Mesendoderm (in vitro differentiated cells): ENCODE measurements around the gene PSEN2.

Experiments used
- DNase-seq: peaks from one replicate; pipeline ENCODE4 v3.0.0; 2013
- H2AK5ac ChIP-seq: 2 replicates; pipeline ENCODE4 v1.6.1; 2013; ENCODE audit warnings: low read length, inconsistent platforms
- H2BK120ac ChIP-seq: 2 replicates; pipeline ENCODE4 v1.6.1; 2013; ENCODE audit warnings: low read depth, mild to moderate bottlenecking, low read length, moderate library complexity, mixed read lengths
- H2BK15ac ChIP-seq: replicated peaks from 2 replicates; pipeline ENCODE4 v1.6.1; 2013; ENCODE audit warnings: low read depth, mild to moderate bottlenecking, moderate library complexity
- H2BK5ac ChIP-seq: 2 replicates; pipeline ENCODE4 v1.6.1; 2013; ENCODE audit warnings: low read length, inconsistent platforms
- H3K18ac ChIP-seq: 2 replicates; pipeline ENCODE4 v1.6.1; 2013; ENCODE audit warnings: mild to moderate bottlenecking, low read length, mixed read lengths
- H3K23ac ChIP-seq: one replicate; pipeline ENCODE4 v1.6.1; 2013; ENCODE audit warnings: low read length
- H3K27ac ChIP-seq: 2 replicates; pipeline ENCODE4 v1.5.1; 2013; ENCODE audit warnings: low read depth, mild to moderate bottlenecking, inconsistent platforms, low read length, moderate library complexity
- H3K27me3 ChIP-seq: 2 replicates; pipeline ENCODE4 v1.6.1; 2013; ENCODE audit warnings: low read length, control low read depth, mild to moderate bottlenecking, inconsistent platforms; ENCODE audit not compliant: insufficient read depth, poor library complexity
- H3K36me3 ChIP-seq: 2 replicates; pipeline ENCODE4 v1.6.1; 2013; ENCODE audit warnings: low read length, inconsistent platforms; ENCODE audit not compliant: control insufficient read depth, insufficient read depth
- H3K4ac ChIP-seq: one replicate; pipeline ENCODE4 v1.6.1; 2013; ENCODE audit warnings: low read depth, mild to moderate bottlenecking, low read length, moderate library complexity
- H3K4me1 ChIP-seq: 2 replicates; pipeline ENCODE4 v1.6.1; 2013; ENCODE audit warnings: low read depth, low read length, inconsistent platforms; ENCODE audit not compliant: control insufficient read depth
- H3K4me2 ChIP-seq: 2 replicates; pipeline ENCODE4 v1.6.1; 2013; ENCODE audit warnings: low read length
- H3K4me3 ChIP-seq: 2 replicates; pipeline ENCODE4 v1.5.1; 2013; ENCODE audit warnings: mild to moderate bottlenecking, low read length
- H3K56ac ChIP-seq: one replicate; pipeline ENCODE4 v1.6.1; 2013; ENCODE audit warnings: low read length
- H3K79me1 ChIP-seq: 2 replicates; pipeline ENCODE4 v1.6.1; 2013; ENCODE audit warnings: low read length, inconsistent platforms
- H3K79me2 ChIP-seq: 2 replicates; pipeline ENCODE4 v1.6.1; 2013; ENCODE audit warnings: mild to moderate bottlenecking, low read length; ENCODE audit not compliant: control insufficient read depth, insufficient read depth
- H3K9ac ChIP-seq: 2 replicates; pipeline ENCODE4 v1.6.1; 2013; ENCODE audit warnings: low read length, inconsistent platforms
- H4K5ac ChIP-seq: one replicate; pipeline ENCODE4 v1.6.1; 2013; ENCODE audit warnings: low read length
- H4K8ac ChIP-seq: one replicate; pipeline ENCODE4 v1.6.1; 2013; ENCODE audit warnings: low read depth, mild to moderate bottlenecking, control low read depth, low read length, moderate library complexity
- WGBS: extraction: QIAGEN DNeasy Blood & Tissue Kit; methylation state at CpG from one replicate; pipeline ENCODE4 v1.1.7; 2013; ENCODE audit warnings: low lambda C conversion rate, missing lambda C conversion rate; ENCODE audit not compliant: insufficient coverage; ENCODE audit errors: extremely low coverage; 5-methylcytosine and 5-hydroxymethylcytosine counted together

Gene PSEN2

DNA sequence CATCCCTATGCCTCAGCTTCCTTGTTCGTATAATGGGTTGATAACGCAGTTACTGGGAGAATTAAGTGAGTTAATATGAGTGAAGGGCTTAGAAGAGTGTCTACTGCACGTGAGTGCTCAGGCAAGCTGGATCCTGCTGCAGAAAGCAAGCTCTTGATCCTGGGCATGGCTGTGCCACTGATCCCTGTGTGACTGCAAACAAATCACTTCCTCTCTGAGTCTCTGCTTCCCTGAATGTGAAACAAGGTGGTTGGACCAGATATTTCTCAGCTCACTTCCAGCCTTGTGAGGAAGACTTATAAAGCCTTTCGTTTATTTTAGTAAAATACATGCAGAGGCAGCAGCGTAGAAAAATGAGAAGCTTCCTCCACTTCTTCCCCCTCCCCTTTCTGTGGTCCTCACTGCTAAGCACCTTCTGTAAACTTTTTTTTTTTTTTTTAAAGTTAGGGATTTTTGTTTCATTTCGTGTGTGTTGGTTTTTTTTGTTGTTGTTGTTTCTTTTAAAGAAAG, 13.8 kb downstream of the PSEN2 start:
- H3K4me3 ChIP-seq, result no peak overlapping the region
- H3K27ac ChIP-seq, result no peak overlapping the region
- H2BK15ac ChIP-seq, result no peak overlapping the region
- peaks cover 7% of the 10 kb centered on the region for H3K36me3 ChIP-seq
- no peaks in the 10 kb centered on the region for H3K4me1 ChIP-seq
- no peak overlapping the region for H4K8ac ChIP-seq
- H3K27me3 ChIP-seq, result no peaks in the 10 kb centered on the region
- no peak overlapping the region for H3K23ac ChIP-seq
- no peak for DNase-seq
- no peak overlapping the region for H4K5ac ChIP-seq
- no peak overlapping the region for H3K4me2 ChIP-seq
- no peaks in the 10 kb centered on the region for H3K79me2 ChIP-seq
- 100% methylated on average over 1 of the region's 6 CpGs for WGBS
- no peak overlapping the region for H2AK5ac ChIP-seq
- H2BK120ac ChIP-seq, result no peak overlapping the region
- H3K4ac ChIP-seq, result no peak overlapping the region
- no peak overlapping the region for H3K56ac ChIP-seq
- H3K9ac ChIP-seq, result no peak overlapping the region
- H2BK5ac ChIP-seq, result no peak overlapping the region
- H3K18ac ChIP-seq, result no peak overlapping the region
- no peaks in the 10 kb centered on the region for H3K79me1 ChIP-seq

- H3K4ac ChIP-seq, result no peak overlapping the region
- H3K23ac ChIP-seq, result no peak overlapping the region
- H3K79me2 ChIP-seq, result no peaks in the 10 kb centered on the region
- no peak overlapping the region for H3K9ac ChIP-seq
- H3K18ac ChIP-seq, result no peak overlapping the region
- peaks cover 7% of the 10 kb centered on the region for H3K36me3 ChIP-seq
- H3K56ac ChIP-seq, result no peak overlapping the region
- H3K4me2 ChIP-seq, result no peak overlapping the region
- no peak overlapping the region for H2BK15ac ChIP-seq
- H3K4me3 ChIP-seq, result no peak overlapping the region
- no peak for DNase-seq
- H3K4me1 ChIP-seq, result no peaks in the 10 kb centered on the region
- no peaks in the 10 kb centered on the region for H3K27me3 ChIP-seq
- no CpG with 5 or more reads among the region's 20 CpGs for WGBS
- H4K8ac ChIP-seq, result no peak overlapping the region
- no peaks in the 10 kb centered on the region for H3K79me1 ChIP-seq
- no peak overlapping the region for H2BK5ac ChIP-seq
- no peak overlapping the region for H2AK5ac ChIP-seq
- H4K5ac ChIP-seq, result no peak overlapping the region
- H3K27ac ChIP-seq, result no peak overlapping the region
- no peak overlapping the region for H2BK120ac ChIP-seq
Measured at GRCh38 chr1:226884966-226885820, 14.8 kb downstream of the PSEN2 start.

GRCh38 chr1:226886122-226886901, 15.9 kb downstream of the PSEN2 start:
- Histone ChIP-seq H3K27ac (no peak overlapping the region), H3K79me1 (no peaks in the 10 kb centered on the region), H3K23ac (no peak overlapping the region), H3K4me3 (no peak overlapping the region), H2BK120ac (no peak overlapping the region), H3K36me3 (peaks cover 7% of the 10 kb centered on the region), H2AK5ac (no peak overlapping the region), H3K79me2 (no peaks in the 10 kb centered on the region), H3K4me2 (no peak overlapping the region), H4K8ac (no peak overlapping the region), H3K56ac (no peak overlapping the region), H3K18ac (no peak overlapping the region), H3K4me1 (no peaks in the 10 kb centered on the region), H3K9ac (no peak overlapping the region), H2BK5ac (no peak overlapping the region), H3K4ac (no peak overlapping the region), H2BK15ac (no peak overlapping the region), H4K5ac (no peak overlapping the region), H3K27me3 (no peaks in the 10 kb centered on the region)
- no peak for DNase-seq
- WGBS, result no CpG with 5 or more reads among the region's 9 CpGs

- H4K8ac ChIP-seq, result no peak overlapping the region
- H3K4me2 ChIP-seq, result no peak overlapping the region
- no peak overlapping the region for H4K5ac ChIP-seq
- no peak overlapping the region for H3K9ac ChIP-seq
- no peak overlapping the region for H3K18ac ChIP-seq
- H2AK5ac ChIP-seq, result no peak overlapping the region
- no peaks in the 10 kb centered on the region for H3K79me2 ChIP-seq
- no peak overlapping the region for H2BK5ac ChIP-seq
- no peak overlapping the region for H3K23ac ChIP-seq
- H3K79me1 ChIP-seq, result no peaks in the 10 kb centered on the region
- H3K4me1 ChIP-seq, result no peaks in the 10 kb centered on the region
- no peak overlapping the region for H2BK120ac ChIP-seq
- no peak overlapping the region for H3K27ac ChIP-seq
- H3K27me3 ChIP-seq, result no peaks in the 10 kb centered on the region
- no peak overlapping the region for H3K4ac ChIP-seq
- peaks cover 7% of the 10 kb centered on the region for H3K36me3 ChIP-seq
- no peak overlapping the region for H2BK15ac ChIP-seq
- DNase-seq, result no peak
- no CpG with 5 or more reads among the region's 6 CpGs for WGBS
- no peak overlapping the region for H3K4me3 ChIP-seq
- no peak overlapping the region for H3K56ac ChIP-seq
Measured at GRCh38 chr1:226887006-226887405, 16.6 kb downstream of the PSEN2 start.

DNA sequence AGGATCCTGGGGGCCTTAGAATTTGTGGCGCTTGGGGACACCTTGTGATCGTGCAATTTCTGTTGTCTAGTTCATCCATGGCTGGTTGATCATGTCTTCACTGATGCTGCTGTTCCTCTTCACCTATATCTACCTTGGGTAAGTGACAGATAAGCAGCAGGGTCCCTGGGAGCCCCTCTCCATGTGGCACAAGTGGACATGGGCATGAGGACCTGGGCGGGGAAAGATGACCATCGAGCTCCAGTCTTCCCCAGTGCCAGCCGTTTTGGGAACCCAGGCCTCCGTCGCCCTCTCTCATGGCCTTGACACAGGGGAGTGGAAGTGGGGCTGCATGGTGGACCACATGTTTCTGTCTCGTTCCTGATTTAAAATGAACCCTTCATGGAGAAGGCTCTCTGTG, 17.6 kb downstream of the PSEN2 start:
- Histone ChIP-seq H3K4me1 (no peaks in the 10 kb centered on the region), H2BK120ac (no peak overlapping the region), H3K56ac (no peak overlapping the region), H2BK15ac (no peak overlapping the region), H4K5ac (no peak overlapping the region), H3K4me2 (no peak overlapping the region), H3K4ac (no peak overlapping the region), H3K23ac (no peak overlapping the region), H3K36me3 (peaks cover 7% of the 10 kb centered on the region), H3K27ac (no peak overlapping the region), H2BK5ac (no peak overlapping the region), H3K79me2 (no peaks in the 10 kb centered on the region), H4K8ac (no peak overlapping the region), H3K4me3 (no peak overlapping the region), H3K9ac (no peak overlapping the region), H3K18ac (no peak overlapping the region), H3K79me1 (no peaks in the 10 kb centered on the region), H3K27me3 (no peaks in the 10 kb centered on the region), H2AK5ac (no peak overlapping the region)
- no peak for DNase-seq
- WGBS, result no CpG with 5 or more reads among the region's 8 CpGs
